H4 (cell line): ENCODE measurements around the gene IFRD1. TPM values are rescaled to one million over a fixed set of nuclear protein-coding genes. Genes with fewer than 3 reads are reported as not detected.
"Not testable (repeated sequence)": the region's sequence is repeated elsewhere in the genome, so short reads cannot be mapped to it uniquely, and the experiment has no call there.

Experiments
- DNase-seq: peaks from one replicate; pipeline ENCODE4 v3.0.0-alpha.2; 2015; ENCODE audit warnings: low spot score
- total RNA-seq: library from RNA; depleted of rRNA; stranded (reverse); fragments of >200 nt; shearing (Covaris generic); gene quantifications from 2 replicates; pipeline ENCODE4 v1.2.3, GENCODE V29; 2014

IFRD1 gene
- total RNA-seq, 1 experiment from 2014 or later = 107 TPM

GRCh38 chr7:112439476-112439875 is 10.8 kb upstream of the IFRD1 start:
- no peak for DNase-seq

- no peak for DNase-seq
Measured at GRCh38 chr7:112442210-112442609, 8.1 kb upstream of the IFRD1 start.

DNA sequence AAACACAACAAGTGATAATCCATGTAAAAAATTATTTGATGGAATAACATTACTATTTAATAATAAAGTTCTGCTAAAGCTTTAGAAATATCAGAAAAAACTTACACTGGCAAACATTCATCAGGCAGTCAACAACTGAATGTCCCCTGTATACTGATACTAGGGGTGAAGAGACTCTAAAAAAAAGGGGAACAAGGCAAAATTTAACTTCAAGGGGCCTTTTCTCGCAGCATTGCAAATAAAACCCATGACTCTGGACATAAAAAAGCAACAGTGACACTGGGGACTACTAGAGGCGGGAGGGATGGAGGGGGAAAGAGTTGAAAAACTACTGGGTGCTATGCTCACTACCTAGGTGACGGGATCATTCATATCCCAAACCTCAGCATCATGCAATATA is 5.8 kb upstream of the IFRD1 start:
- DNase-seq = no peak

DNA sequence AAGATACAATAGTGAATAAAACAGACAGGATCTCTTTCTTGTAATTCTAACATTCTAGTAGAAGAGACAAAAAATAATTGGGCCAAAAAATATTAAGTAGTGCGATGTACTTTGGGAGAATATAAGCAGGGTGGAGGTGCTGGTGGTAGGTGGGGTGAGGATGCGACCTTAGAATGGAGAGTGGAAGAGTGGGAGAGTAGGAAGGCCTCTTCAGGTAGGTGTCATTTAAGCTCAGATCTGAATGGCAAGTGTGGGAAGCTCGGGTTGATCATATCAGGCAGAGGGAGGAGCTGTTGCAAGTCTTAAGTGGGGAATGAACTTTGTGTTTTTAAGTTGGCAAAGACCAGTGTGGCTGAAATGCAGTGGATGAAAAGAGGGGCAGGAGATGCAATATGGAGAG is 3.8 kb upstream of the IFRD1 start:
- no peak for DNase-seq

GRCh38 chr7:112447406-112447805 is 2.9 kb upstream of the IFRD1 start:
- DNase-seq = no peak

DNA sequence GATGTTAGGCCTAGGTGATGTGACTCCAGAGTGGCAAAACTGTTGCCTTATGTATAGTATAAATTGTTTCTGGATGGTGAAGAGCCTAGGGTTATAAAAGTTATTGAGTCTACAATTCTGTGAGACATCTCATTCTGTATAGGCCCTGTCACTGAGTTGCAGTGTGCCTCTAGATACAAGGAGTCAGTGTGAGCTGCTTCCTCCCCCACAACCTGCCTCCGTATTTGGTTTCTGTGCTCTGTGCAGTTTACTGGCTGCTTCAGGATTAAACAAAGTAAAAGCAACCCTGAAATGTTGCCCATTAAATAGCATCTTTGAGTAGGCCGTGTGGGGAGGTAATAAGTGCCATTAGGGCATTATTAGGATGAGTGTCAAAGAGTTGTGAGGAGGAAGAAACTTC is 1.9 kb upstream of the IFRD1 start:
- no peak for DNase-seq

DNA sequence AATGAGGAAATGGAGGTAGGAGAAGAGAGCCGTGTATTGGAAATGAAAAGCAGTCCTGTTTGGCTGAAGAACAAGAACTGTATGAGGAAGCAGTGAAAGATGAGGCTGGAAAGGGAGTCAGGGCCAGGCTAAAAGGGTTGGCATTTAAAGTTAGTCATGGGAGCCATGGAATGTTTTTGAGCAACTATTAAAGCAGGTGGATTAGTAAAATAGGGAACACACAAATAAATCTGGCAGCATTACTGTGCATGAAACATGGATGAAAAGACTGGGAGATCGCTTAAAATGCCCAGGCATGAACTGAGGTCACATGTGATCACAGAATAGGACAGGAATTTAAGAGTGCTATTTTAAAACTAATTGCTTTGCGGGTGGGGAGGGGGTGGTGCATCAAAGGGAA is 1.4 kb upstream of the IFRD1 start:
- no peak for DNase-seq

DNA sequence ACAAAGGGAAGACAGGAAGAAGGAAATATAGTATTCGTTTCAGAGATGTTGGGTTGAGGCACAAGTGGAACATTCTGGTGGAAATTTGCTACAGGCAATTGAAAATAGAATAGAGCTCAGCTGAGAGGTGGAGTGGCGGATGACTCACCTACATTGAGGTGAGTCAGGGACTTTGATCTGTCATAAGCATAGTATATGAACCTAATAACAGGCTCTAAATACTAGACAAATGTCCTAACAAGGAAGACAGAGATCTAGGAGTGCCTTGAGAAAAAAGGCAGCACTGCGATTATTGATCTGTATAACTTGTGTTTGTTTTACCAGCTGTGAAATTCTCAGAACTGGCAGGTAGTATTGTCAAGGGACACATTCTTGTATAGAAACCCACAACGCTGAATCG is 907 bp upstream of the IFRD1 start:
- no peak for DNase-seq

GRCh38 chr7:112450807-112451761 is 824 bp downstream of the IFRD1 start:
- peak; percentile 98 for DNase-seq

GRCh38 chr7:112452102-112452888 is 2.0 kb downstream of the IFRD1 start:
- peak; percentile 58 for DNase-seq

GRCh38 chr7:112453505-112454171 is 3.4 kb downstream of the IFRD1 start:
- DNase-seq = no peak

DNA sequence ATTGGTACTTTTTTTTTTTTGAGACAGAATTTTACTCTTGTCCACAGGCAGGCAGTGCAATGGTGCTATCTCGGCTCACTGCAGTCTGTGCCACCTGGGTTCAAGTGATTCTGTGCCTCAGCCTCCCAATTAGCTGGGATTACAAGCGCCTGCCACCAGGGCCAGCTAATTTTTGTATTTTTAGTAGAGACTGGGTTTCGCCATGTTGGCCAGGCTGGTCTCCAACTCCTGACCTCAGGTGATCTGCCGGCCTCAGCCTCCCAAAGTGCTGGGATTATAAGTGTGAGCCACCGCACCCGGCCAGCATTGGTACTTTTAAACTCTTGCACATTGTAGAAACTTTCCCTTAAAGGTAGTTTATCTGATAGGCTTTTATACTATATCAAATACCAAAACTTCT is 3.9 kb downstream of the IFRD1 start:
- DNase-seq = not testable (repeated sequence)

GRCh38 chr7:112459645-112460044 is 9.4 kb downstream of the IFRD1 start:
- DNase-seq = no peak

DNA sequence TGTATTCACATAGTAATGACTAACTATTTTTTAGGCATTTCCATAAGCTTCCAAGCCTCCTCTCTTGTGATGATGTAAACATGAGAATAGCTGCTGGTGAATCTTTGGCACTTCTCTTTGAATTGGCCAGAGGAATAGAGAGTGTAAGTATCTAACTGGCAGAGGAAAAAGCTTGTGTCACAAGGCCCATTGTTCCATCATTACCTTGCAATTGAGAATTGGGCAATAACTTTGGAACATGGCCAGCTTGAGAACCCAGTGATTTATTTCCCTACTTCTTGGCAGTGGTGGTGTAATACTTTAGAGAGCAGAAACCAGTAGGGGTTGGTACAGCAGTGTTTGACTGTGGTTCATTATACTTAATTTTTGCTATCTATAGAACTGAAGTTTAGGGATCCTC is 12.0 kb downstream of the IFRD1 start:
- peak; percentile 54 for DNase-seq

- DNase-seq = no peak
Measured at GRCh38 chr7:112467867-112468266, 17.6 kb downstream of the IFRD1 start.

GRCh38 chr7:112470194-112470593 is 19.9 kb downstream of the IFRD1 start:
- no peak for DNase-seq

GRCh38 chr7:112476390-112477052 is 26.3 kb downstream of the IFRD1 start:
- DNase-seq = no peak

DNA sequence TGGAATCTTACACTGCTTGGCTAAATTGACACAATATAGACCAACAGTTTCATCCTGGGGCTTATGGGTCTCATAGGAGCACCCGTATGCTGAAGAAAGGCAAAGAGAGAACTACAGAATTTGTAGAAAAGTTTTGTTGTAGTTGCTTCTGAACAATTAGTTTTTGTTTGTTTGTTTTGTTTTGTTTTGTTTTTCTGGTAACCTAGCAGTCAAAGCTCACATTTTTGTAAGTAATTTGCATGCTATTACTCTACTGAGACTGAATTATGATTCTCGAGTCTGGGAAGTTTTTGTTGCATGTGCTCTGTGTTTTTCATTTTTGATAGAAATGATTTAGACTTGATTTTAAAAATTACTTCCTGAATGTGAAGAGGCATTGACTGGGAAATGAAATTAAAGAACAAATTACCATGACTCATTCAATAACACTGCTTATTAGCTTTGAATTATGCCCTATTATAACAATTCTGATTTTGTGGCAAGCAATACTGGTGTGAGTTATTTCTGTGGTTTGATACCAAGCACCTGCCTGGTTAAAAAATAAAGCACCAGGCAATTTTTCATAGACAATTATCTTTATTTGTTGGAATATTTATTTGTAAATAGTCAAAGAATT is 31.0 kb downstream of the IFRD1 start:
- no peak for DNase-seq

- DNase-seq = peak; percentile 89
Measured at GRCh38 chr7:112481833-112482670, 31.8 kb downstream of the IFRD1 start.

DNA sequence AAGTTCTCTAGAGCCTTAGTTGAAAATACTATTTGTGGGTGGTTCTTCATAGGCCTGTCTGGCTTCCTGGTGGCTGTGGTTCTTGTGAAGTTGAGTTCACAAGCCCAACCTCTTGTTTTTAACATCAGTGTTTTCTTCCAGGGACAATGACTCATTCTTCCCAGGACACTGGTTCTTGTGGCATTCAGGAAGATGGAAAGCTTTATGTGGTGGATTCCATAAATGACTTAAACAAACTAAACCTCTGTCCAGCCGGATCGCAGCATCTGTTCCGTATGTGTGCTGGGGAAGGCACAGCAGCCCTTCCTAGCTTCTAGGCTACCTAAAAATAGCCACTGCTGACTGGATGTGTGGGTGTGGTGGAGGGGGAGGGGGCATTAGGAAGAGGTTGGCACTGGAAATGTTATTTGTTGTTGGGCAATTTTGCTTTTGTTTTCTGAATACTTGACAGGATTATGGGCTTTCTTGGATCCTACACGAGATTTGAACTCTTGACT is 34.5 kb downstream of the IFRD1 start:
- peak; percentile 99 for DNase-seq
